ENCODE data around the gene SEC62.

SEC62 gene

GRCh38 chr3:169966428-169966950, at the start of gene SEC62:
Gene SEC62 (plus strand): TSS chr3:169966807. CDS start chr3:169966823, 16 bp downstream.
- Mint-ChIP-seq H3K9me3 (no peaks in the 10 kb centered on the region), H3K36me3 (peaks cover 22% of the 10 kb centered on the region), H3K4me3 (peak within 1 kb of the TSS; percentile 90), H3K27ac (peak within 1 kb of the TSS; percentile 97), H3K4me1 (peaks cover 43% of the 10 kb centered on the region)
- peak; percentile 95 for ATAC-seq
- peak; percentile 95 to 96 for DNase-seq (ENCODE audit: low spot score in 2 of 2)

GRCh38 chr3:169923189-169923588, 43.4 kb upstream of the SEC62 start:
- no peak overlapping the region for H3K4me3 Mint-ChIP-seq
- no peak overlapping the region for H3K27ac Mint-ChIP-seq
- no peak for ATAC-seq
- no peaks in the 10 kb centered on the region for H3K4me1 Mint-ChIP-seq
- H3K36me3 Mint-ChIP-seq, result no peaks in the 10 kb centered on the region
- no peaks in the 10 kb centered on the region for H3K9me3 Mint-ChIP-seq
- no peak for DNase-seq (ENCODE audit: low spot score in 2 of 2)

GRCh38 chr3:169923831-169924230, 42.8 kb upstream of the SEC62 start:
- DNase-seq (ENCODE audit: low spot score in 2 of 2) (no peak), ATAC-seq (no peak)
- Mint-ChIP-seq H3K4me3 (no peak overlapping the region), H3K36me3 (no peaks in the 10 kb centered on the region), H3K9me3 (no peaks in the 10 kb centered on the region), H3K4me1 (no peaks in the 10 kb centered on the region), H3K27ac (no peak overlapping the region)

GRCh38 chr3:169929830-169930519, 36.6 kb upstream of the SEC62 start:
- DNase-seq (ENCODE audit: low spot score in 2 of 2) (no peak), ATAC-seq (peak; percentile 43)
- Mint-ChIP-seq H3K9me3 (no peaks in the 10 kb centered on the region), H3K36me3 (no peaks in the 10 kb centered on the region), H3K4me3 (no peak overlapping the region), H3K4me1 (no peaks in the 10 kb centered on the region), H3K27ac (no peak overlapping the region)

- Mint-ChIP-seq H3K27ac (no peak overlapping the region), H3K4me3 (no peak overlapping the region), H3K4me1 (no peaks in the 10 kb centered on the region), H3K9me3 (no peaks in the 10 kb centered on the region), H3K36me3 (no peaks in the 10 kb centered on the region)
- DNase-seq (ENCODE audit: low spot score in 2 of 2), result no peak
- ATAC-seq, result no peak
These were observed 35.8 kb upstream of the SEC62 start for GRCh38 chr3:169930843-169931242.

GRCh38 chr3:169931747-169932520, 34.7 kb upstream of the SEC62 start:
- no peaks in the 10 kb centered on the region for H3K9me3 Mint-ChIP-seq
- no peaks in the 10 kb centered on the region for H3K4me1 Mint-ChIP-seq
- no peaks in the 10 kb centered on the region for H3K36me3 Mint-ChIP-seq
- ATAC-seq, result peak; percentile 40
- DNase-seq (ENCODE audit: low spot score in 2 of 2), result no peak
- H3K27ac Mint-ChIP-seq, result no peak overlapping the region
- H3K4me3 Mint-ChIP-seq, result no peak overlapping the region

- Mint-ChIP-seq H3K27ac (no peak overlapping the region), H3K9me3 (no peaks in the 10 kb centered on the region), H3K36me3 (no peaks in the 10 kb centered on the region), H3K4me1 (no peaks in the 10 kb centered on the region), H3K4me3 (no peak overlapping the region)
- ATAC-seq (no peak), DNase-seq (ENCODE audit: low spot score in 2 of 2) (no peak)
These were observed 27.3 kb upstream of the SEC62 start for GRCh38 chr3:169939320-169939719.

- Mint-ChIP-seq H3K27ac (no peak overlapping the region), H3K36me3 (no peaks in the 10 kb centered on the region), H3K9me3 (no peaks in the 10 kb centered on the region), H3K4me1 (no peaks in the 10 kb centered on the region), H3K4me3 (no peak overlapping the region)
- ATAC-seq (no peak), DNase-seq (ENCODE audit: low spot score in 2 of 2) (no peak)
These were observed 26.9 kb upstream of the SEC62 start for GRCh38 chr3:169939751-169940150.

- no peak overlapping the region for H3K4me3 Mint-ChIP-seq
- no peak for ATAC-seq
These were observed 26.0 kb upstream of the SEC62 start for GRCh38 chr3:169940470-169941181.

GRCh38 chr3:169945313-169945712, 21.3 kb upstream of the SEC62 start:
- Mint-ChIP-seq H3K4me1 (peaks cover 8% of the 10 kb centered on the region), H3K4me3 (peak overlapping the region; percentile 7), H3K36me3 (no peaks in the 10 kb centered on the region), H3K27ac (peak overlapping the region; percentile 9), H3K9me3 (no peaks in the 10 kb centered on the region)
- ATAC-seq (peak; percentile 96), DNase-seq (ENCODE audit: low spot score in 2 of 2) (no peak)

More at GRCh38 chr3:169940470-169941181, 26.0 kb upstream of the SEC62 start:
- DNase-seq (ENCODE audit: low spot score in 2 of 2), result no peak
- H3K36me3 Mint-ChIP-seq, result no peaks in the 10 kb centered on the region
- H3K9me3 Mint-ChIP-seq, result no peaks in the 10 kb centered on the region
- H3K4me1 Mint-ChIP-seq, result peaks cover 6% of the 10 kb centered on the region
- H3K27ac Mint-ChIP-seq, result no peak overlapping the region

- peaks cover 8% of the 10 kb centered on the region for H3K4me1 Mint-ChIP-seq
- H3K36me3 Mint-ChIP-seq, result no peaks in the 10 kb centered on the region
- ATAC-seq (no peak), DNase-seq (ENCODE audit: low spot score in 2 of 2) (no peak)
- no peak overlapping the region for H3K4me3 Mint-ChIP-seq
- H3K9me3 Mint-ChIP-seq, result no peaks in the 10 kb centered on the region
- H3K27ac Mint-ChIP-seq, result no peak overlapping the region
These were observed 20.3 kb upstream of the SEC62 start for GRCh38 chr3:169946336-169946735.

- peaks cover 8% of the 10 kb centered on the region for H3K4me1 Mint-ChIP-seq
- no peak overlapping the region for H3K27ac Mint-ChIP-seq
- no peaks in the 10 kb centered on the region for H3K36me3 Mint-ChIP-seq
- H3K4me3 Mint-ChIP-seq, result no peak overlapping the region
- no peak for ATAC-seq
- no peaks in the 10 kb centered on the region for H3K9me3 Mint-ChIP-seq
- DNase-seq (ENCODE audit: low spot score in 2 of 2), result no peak
These were observed 17.8 kb upstream of the SEC62 start for GRCh38 chr3:169948559-169949448.

GRCh38 chr3:169952045-169952444, 14.6 kb upstream of the SEC62 start:
- no peak overlapping the region for H3K4me3 Mint-ChIP-seq
- no peak overlapping the region for H3K27ac Mint-ChIP-seq
- DNase-seq (ENCODE audit: low spot score in 2 of 2) (no peak), ATAC-seq (no peak)
- H3K36me3 Mint-ChIP-seq, result no peaks in the 10 kb centered on the region
- no peaks in the 10 kb centered on the region for H3K4me1 Mint-ChIP-seq
- no peaks in the 10 kb centered on the region for H3K9me3 Mint-ChIP-seq

- Mint-ChIP-seq H3K4me1 (no peaks in the 10 kb centered on the region), H3K9me3 (no peaks in the 10 kb centered on the region), H3K36me3 (no peaks in the 10 kb centered on the region), H3K27ac (peak overlapping the region; percentile 29), H3K4me3 (no peak overlapping the region)
- DNase-seq (ENCODE audit: low spot score in 2 of 2) (no peak), ATAC-seq (peak; percentile 43)
These were observed 13.0 kb upstream of the SEC62 start for GRCh38 chr3:169953462-169954141.

Measured in stimulated activated effector memory CD8-positive, alpha-beta T cell treated with anti-CD3 and anti-CD28 coated beads, Interleukin-12 subunit alpha, Interleukin-12 subunit beta, amount 100 ng/mL, for 72 hours (primary cell).